ENCODE measurements around the gene DUSP9. TPM values are rescaled to one million over a fixed set of nuclear protein-coding genes. Genes with fewer than 3 reads are reported as not detected.

DUSP9 gene
- total RNA-seq, 1 donor from 2014 or later, result not detected

DNA sequence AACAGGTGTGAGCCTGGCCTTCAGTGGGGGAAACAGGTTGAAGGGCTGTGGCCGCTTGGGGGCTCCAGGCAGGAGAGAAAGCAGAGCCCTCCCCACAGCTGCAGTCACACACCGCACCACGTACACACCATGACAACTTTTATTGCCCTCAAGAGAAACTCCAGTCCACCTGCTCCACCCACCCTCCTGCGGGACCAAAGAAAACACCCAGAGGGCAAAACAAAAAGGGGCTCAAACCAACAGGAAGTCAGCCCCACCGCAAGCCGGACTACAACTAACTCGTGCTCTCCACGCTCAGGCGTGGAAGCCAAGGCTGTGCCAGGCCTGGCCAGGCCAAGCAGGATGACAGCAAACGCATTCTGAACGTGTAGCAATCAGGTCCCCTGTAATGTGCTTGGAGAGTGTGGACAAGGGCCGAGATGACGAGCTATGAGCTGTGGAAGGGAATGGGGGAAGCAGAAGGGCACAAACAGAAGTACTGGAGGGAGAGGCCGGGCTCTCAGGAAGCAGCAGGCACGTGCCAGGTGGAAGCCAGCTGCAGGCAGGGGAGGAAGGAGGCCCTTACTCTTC, 53.5 kb downstream of the DUSP9 start:
- no peaks in the 10 kb centered on the region for H3K27me3 Mint-ChIP-seq
- H3K27ac Mint-ChIP-seq, result no peak overlapping the region
- H3K4me1 Mint-ChIP-seq, result no peaks in the 10 kb centered on the region
- CTCF ChIA-PET, result no interaction called here
- no peak overlapping the region for H3K4me3 Mint-ChIP-seq
- no peaks in the 10 kb centered on the region for H3K9me3 Mint-ChIP-seq
- DNase-seq, result no peak
- H3K36me3 Mint-ChIP-seq (ENCODE audit: low read depth), result peaks cover 57% of the 10 kb centered on the region
- intact Hi-C loops (cut with micrococcal nuclease), result no loop called here
- no peak for TF ChIP-seq CTCF (IDR thresholded peaks at IDR 0.05)
- no peak for ATAC-seq (ENCODE audit: low read depth)
- POLR2A ChIA-PET, result no interaction called here

Other genes starting within 250 kb of the DUSP9 start
- gene PNMA6E, start 245.9 kb upstream of the DUSP9 start, total RNA-seq, result not detected in 2 replicates
- gene ZFP92, start 235.7 kb upstream of the DUSP9 start, total RNA-seq, result 1.5 and 1.6 TPM in 2 replicates
- gene TREX2, start 201.1 kb upstream of the DUSP9 start, total RNA-seq, result 1.9 and 3.2 TPM in 2 replicates
- gene HAUS7, start 176.6 kb upstream of the DUSP9 start, total RNA-seq, result 39.2 and 42.7 TPM in 2 replicates
- gene BGN, start 152.2 kb upstream of the DUSP9 start, total RNA-seq, result not detected in 2 replicates
- not detected in 2 replicates for gene ATP2B3, start 129.6 kb upstream of the DUSP9 start, total RNA-seq
- gene CCNQ, start 48.1 kb upstream of the DUSP9 start, total RNA-seq, result 25.3 and 25.8 TPM in 2 replicates
- gene PNCK, start 26.6 kb downstream of the DUSP9 start, total RNA-seq, result not detected in 2 replicates
- 0.81 and 1.2 TPM in 2 replicates for gene SLC6A8, start 40.7 kb downstream of the DUSP9 start, total RNA-seq
- 90.5 and 90.7 TPM in 2 replicates for gene BCAP31, start 77.2 kb downstream of the DUSP9 start, total RNA-seq
- gene ABCD1, start 77.7 kb downstream of the DUSP9 start, total RNA-seq, result 2.6 and 2.8 TPM in 2 replicates
- not detected in 2 replicates for gene PLXNB3, start 117.0 kb downstream of the DUSP9 start, total RNA-seq
- not detected in 2 replicates for gene SRPK3, start 133.8 kb downstream of the DUSP9 start, total RNA-seq
- 58.5 and 60.3 TPM in 2 replicates for gene IDH3G, start 147.2 kb downstream of the DUSP9 start, total RNA-seq
- 160 and 175 TPM in 2 replicates for gene SSR4, start 147.5 kb downstream of the DUSP9 start, total RNA-seq
- gene PDZD4, start 183.3 kb downstream of the DUSP9 start, total RNA-seq, result 0.07 TPM in 1 of 2 replicates, not detected in the other
- 7.3 and 11.0 TPM in 2 replicates for gene L1CAM, start 239.0 kb downstream of the DUSP9 start, total RNA-seq